Non-pigmented ciliary epithelial cell (primary cell): ENCODE measurements around the gene KLF13.

Source experiments
- DNase-seq: peaks from one replicate; pipeline ENCODE4 v3.0.0-alpha.2; 2010; ENCODE audit warnings: low read depth

The KLF13 gene

DNA sequence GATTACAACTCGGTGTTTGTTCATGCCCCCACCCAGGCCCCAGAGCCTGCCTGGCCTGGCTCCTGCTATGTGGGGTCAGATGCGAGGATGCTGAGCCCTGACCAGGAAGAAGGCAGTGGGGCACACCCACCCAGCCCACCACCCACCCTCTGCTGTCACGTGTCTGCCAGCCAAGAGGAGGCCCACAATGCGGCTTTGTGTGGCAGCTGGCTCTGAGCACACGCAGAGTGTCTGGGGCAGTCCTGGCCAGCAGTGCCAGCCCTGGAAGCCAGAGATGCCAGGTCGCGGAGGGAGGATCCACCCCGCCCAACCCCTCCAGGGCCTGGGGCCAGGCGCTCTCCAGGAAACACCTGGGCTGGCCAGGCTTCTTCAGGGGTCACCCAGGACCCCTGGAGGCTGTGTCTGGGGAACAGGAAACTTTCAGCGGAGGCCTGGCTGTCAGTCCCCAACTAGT lies 26.4 kb upstream of the KLF13 start:
- DNase-seq: no peak

DNA sequence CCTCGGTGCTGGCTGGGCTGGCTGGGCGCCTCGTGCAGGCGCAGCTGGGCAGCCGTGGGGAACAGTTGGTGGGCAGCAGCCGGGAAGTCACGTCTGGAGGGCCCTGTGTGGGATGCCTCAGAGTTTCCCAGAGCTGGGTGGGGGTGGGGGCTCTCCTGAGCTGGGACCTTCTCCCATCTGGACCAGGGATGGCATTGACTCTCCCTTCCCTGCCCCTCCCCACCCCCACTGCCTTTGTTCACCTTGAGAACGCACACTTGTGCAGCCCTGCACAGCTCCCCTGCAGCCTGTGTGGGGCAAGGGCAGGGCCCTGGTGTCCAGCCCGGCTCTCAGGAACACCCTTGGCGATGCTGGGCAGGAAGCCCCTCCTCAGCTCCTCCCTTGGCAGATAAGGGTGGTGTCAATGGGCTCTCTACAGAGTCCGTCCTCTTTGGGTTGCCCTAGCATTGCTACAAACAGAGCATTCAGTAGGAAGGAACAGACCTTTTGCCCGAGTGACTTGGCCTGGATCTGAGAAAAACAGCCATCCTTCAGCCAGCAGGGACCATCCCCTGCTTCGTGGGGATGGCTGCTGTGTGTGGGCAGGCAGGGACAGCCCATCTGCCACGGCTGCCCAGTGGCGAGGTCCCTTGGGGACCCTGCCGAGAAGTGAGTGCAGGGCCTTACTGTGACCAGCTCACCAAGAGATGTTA lies 25.5 kb upstream of the KLF13 start:
- DNase-seq: no peak

DNA sequence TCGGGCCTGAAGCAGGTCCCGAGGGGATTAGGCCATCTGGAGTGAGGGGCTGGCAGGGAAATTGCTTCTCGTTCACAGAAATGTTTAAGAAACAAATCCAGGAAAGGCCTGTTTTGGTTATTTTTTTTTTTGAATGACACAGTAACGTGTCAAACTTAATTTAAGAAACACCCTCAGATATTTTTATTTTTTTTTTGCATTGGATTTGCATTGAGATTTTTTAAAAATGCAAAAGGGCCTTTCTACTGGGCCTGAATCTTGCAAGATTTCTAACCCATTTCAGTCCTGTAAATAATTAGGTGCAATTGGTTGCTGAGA lies 25.0 kb upstream of the KLF13 start:
- DNase-seq: no peak

DNA sequence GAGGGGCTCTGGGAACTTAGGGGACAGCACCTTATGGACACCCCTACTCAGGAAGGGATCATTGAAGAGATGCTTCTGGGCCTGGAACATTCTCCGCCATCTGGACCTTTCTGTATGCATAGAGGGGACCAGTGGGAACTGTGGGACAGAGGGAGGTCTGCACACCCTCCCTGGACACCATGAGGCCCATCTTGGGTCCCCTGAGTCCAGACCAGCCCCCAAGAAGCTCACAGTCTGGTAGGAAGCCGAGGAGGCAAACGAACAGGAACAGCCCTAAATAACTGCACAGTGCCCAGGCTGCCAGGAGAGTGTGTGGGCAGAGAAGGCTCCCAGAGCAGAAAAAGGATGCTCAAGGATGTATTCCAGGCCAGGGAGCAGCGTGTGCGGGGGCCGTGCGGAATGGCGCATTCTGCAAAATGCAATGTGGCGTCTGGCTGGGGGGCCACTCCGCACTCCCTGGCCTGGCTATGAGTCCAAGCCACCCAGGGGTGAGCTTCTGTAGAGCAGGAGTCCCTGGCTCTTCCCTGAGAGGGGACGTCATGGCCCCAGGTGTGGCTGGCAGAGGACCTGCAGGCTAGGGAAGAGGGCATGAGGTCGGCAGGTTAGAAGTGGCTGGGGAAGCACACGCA lies 24.5 kb upstream of the KLF13 start:
- DNase-seq: no peak

- DNase-seq: no peak
These were observed 23.6 kb upstream of the KLF13 start for GRCh38 chr15:31302778-31303725.

GRCh38 chr15:31303726-31304648 lies 22.6 kb upstream of the KLF13 start:
- no peak for DNase-seq

- no peak for DNase-seq
These were observed 21.8 kb upstream of the KLF13 start for GRCh38 chr15:31304751-31305365.

- DNase-seq: no peak
These were observed 21.3 kb upstream of the KLF13 start for GRCh38 chr15:31305375-31305774.

DNA sequence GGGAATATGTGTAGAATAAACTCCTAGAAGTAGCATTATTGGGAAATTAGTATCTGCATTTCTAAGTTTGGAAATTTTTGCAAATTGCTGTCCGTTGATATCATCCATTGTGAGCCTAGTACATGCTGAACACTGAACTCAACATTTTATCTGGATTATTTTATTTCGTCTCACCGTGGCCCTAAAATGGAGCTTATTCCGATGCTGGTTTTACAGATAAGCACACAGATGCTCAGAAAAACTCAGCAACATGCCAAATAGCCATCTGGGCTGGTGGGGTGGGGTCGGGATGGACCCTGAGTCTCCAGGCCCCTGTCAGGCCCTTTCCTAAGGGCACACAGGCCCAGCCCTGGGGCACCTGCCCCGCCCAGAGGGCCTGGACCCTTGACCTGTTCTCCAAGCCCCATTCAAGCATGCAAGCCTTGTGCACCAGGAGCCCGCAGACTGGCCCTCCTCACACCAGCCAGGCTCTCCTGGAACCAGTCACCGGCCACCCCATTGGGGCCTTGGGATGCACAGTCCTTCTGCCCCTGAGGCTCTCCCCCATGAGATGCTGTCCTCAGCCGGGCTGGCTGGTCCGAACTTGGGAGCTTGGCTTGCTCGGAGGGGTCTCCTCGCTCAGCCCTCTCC lies 20.7 kb upstream of the KLF13 start:
- DNase-seq: no peak

GRCh38 chr15:31306426-31307269 lies 20.0 kb upstream of the KLF13 start:
- DNase-seq: no peak

- no peak for DNase-seq
These were observed 19.1 kb upstream of the KLF13 start for GRCh38 chr15:31307270-31308184.

DNA sequence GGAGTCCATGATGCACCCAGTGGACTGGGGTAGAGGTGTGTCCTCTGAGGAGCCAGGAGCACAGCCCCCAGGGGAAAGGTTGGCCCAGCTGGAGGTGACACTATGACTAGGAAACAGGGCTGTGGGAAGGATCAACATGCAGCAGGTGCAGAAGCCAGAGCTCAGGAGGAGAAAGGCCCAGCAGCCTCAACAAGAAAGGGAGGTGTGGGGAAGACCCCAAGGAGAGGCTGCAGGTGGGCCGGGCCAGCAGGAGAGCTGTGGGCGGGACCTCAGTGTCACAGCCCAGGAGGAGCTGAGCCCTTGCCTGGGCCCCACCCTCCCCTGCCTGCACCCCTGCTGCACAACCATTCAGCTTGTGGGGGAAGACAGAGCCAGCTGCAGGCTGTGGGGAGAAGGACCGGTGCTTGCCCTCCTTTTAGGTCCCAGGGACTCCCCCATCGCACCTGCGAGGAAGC lies 18.4 kb upstream of the KLF13 start:
- DNase-seq: no peak

DNA sequence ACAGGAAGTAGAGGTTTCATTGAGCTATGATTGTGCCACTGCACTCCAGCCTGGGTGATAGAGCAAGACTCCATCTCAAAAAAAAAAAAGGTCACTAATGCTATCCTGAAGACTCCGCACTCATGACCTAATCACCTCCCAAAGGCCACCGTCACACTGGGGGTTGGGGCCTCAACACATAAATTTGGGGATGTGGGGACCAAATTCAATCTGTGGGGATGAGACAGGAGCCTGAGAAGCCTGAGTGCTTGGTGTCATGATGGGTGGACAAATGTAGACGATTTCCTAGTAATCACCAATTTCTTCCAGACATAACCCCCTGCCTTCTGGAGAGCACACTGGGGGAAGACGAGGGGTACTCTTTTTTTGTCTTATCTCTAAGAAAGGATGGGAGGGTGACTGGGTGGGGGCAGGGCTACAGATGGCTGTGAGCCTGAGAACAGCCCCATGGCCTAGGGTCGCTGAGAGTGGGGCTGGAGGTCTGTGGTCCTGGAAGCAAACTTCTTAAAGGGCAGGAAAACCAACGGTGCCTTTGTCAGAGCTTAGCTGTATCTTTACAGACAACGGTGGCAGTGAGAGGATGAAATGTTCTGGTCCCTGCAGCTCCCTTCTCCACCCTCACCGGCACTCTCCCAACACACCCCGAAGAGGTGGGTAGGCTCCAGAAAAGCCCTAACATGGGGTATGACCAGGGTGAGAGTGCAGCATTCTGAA lies 16.6 kb upstream of the KLF13 start:
- DNase-seq: no peak

DNA sequence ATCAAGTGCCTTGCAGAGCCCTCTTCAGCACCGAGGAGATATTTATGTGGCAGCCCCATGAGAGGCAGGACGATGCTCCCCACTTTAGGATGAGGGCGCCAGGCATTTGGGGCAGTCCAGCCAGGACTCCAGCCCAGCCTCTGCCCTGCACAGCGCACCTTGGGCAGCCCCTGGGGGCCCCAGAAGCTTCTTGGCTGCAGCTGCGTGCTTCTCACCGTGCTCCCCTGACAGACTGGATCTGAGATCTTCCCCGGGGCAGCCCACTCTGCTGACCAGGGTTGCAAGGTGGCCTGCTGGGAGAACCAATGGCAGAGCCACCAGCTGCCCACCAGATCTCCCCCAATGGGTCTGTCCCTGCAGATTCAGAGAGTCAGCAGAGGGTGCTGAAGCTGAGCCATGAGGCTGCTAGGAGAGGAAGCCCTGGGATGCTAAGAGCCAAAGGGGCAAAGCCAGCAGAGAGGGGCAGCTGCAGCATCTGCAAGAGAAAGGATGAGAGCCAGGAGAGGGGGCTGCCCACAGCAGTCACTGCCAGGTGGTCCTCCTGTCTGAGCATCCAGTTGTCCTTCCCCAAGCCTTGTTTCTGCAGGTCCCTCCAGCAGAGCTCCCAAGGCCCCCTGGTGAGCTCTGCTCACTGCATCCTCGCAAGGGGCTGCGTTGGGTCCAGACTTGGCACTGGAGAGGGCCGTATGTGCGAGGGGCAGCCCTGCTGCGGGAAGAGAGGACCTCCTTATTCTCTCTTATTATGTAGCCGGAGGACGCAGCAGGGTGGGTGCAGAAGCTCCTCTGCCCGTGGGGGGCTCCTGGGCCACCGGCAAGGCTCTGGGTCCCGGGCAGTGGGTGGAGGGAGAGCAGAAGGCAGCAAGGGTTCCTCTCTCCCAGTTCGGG lies 14.7 kb upstream of the KLF13 start:
- DNase-seq: no peak

DNA sequence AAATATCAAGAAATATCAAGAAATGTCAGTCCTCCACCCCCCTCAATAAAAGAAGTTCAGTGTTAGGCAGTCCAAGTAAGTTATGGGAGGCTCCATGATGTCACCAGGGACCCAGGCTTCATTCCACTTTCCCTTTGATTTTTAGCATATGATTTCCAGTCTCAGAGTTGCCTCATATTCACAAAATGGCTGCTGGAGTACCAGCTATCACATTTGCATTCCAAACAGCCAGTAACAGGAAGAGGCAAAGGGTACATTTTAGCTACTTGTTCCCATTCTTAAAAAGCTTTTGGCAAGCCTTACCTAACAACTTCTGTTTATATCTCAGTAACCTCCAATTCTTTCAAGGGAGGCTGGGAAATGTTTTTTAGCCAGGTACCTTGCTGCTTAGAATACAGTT lies 13.4 kb upstream of the KLF13 start:
- no peak for DNase-seq

- DNase-seq: no peak
These were observed 12.3 kb upstream of the KLF13 start for GRCh38 chr15:31314380-31314779.

DNA sequence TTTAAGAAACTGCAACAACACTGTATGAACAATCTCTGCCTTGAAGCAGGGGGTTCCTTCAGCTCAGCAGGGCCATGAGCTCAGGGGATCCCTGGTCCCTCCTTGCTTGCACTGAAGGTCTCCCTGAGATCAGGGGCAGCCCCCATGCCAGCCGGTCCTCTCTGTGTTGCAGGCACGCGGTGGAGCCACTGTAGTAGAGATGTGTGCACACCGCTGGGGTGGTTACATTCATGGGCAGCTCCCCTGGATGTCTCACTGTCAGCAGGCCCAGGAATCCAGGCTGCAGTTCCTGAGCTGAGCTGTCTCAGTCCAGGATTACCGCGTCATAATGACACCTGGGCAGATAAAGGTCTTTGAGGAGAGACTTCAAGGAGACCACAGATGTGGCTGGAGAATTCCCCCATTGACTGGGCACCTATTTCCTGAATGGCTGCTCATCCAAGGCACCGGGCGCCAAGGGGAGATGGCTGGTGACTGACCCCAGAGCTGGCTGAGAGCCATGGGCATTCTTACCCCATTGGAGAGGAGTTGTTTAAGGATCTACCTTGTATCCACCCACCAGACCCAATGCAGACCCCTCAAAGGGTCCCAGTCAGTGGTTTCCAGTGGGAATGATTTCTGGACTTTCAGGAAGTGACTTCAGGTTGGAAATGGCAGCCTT lies 10.4 kb upstream of the KLF13 start:
- DNase-seq: no peak
